OCI-LY3 (cell line): ENCODE data around the gene NHLRC4.

Source experiments
- CTCF ChIP-seq: fragments of 200-600, 300-600 bp; sonication (generic); IDR thresholded peaks from 2 replicates; pipeline ENCODE4 v1.5.1; 2014; ENCODE audit warnings: antibody characterized with exemption, low read length, low read depth
- EZH2phosphoT487 ChIP-seq: fragments of 200-600 bp; shearing (Covaris generic); IDR thresholded peaks from 2 replicates; pipeline ENCODE4 v1.6.1; 2018; ENCODE audit warnings: antibody characterized with exemption, mixed run types, low read depth

- no peak for TF ChIP-seq CTCF
- no peak for TF ChIP-seq EZH2phosphoT487
These were observed 7.4 kb downstream of the NHLRC4 start for GRCh38 chr16:574021-574760.
